GM19035 (cell line): ENCODE data around the gene SLC25A45.

Experiments used
- ATAC-seq: cut with Tn5 transposase; IDR thresholded peaks from one replicate; pipeline ENCODE4 v1.9.1; 2021; ENCODE audit not compliant: unreplicated experiment

SLC25A45 gene

DNA sequence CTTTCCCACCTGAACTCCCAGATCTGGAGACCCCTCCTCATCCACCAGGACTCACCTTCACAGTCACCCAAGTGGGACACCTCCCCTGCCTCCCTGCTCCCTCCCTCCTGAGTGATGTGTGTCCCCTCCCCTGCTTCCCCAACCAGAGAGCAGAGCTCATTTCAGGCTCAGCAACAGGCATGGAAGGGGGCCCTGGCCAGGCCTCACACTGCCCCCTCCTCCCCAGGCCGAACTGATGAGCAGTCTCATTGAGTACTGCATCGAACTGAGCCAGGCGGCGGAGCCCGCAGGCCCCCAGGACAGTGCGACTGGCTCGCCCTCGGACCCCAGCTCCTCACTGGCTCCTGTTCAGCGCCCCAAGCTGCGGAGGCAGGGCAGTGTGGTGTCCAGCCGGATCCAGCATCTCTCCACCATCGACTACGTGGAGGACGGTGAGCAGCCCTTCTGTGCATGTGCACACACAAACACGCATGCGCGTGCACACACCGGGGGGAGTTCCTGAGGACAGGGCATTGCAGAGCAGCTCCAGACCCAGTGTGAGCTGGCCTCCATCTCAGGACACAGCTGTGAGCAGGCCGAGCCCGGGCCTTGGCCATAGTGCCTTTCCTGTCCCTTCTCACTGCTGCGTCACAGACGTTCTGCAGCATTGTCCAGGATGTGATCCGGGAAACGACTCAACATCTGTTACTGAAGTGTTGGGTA lies 22.3 kb upstream of the SLC25A45 start:
- ATAC-seq: no peak

DNA sequence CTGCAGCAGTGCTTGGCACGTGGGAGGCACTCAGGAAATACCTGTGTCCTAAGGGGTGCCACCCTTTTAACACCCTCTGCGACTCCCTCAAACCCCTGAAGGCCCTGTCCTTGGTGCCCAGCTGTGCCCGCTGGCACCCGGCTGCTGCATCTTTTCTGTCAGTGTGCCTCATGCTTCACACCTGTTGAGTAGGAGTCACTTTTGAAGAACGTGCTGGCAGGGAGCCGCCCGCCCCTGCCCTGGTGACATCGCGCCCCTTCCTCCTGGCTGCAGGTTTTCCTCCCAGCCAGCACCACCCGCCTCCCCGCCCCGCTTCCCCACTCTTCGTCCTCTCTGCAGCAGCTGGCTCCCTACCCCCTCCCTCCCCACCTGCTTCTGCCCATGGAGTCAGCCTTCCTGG lies 21.8 kb upstream of the SLC25A45 start:
- ATAC-seq: no peak

- ATAC-seq: no peak
Measured at GRCh38 chr11:65403607-65404121, 21.2 kb upstream of the SLC25A45 start.

GRCh38 chr11:65402790-65403189 lies 20.3 kb upstream of the SLC25A45 start:
- ATAC-seq: no peak

GRCh38 chr11:65401803-65402248 lies 19.4 kb upstream of the SLC25A45 start:
- ATAC-seq: no peak

DNA sequence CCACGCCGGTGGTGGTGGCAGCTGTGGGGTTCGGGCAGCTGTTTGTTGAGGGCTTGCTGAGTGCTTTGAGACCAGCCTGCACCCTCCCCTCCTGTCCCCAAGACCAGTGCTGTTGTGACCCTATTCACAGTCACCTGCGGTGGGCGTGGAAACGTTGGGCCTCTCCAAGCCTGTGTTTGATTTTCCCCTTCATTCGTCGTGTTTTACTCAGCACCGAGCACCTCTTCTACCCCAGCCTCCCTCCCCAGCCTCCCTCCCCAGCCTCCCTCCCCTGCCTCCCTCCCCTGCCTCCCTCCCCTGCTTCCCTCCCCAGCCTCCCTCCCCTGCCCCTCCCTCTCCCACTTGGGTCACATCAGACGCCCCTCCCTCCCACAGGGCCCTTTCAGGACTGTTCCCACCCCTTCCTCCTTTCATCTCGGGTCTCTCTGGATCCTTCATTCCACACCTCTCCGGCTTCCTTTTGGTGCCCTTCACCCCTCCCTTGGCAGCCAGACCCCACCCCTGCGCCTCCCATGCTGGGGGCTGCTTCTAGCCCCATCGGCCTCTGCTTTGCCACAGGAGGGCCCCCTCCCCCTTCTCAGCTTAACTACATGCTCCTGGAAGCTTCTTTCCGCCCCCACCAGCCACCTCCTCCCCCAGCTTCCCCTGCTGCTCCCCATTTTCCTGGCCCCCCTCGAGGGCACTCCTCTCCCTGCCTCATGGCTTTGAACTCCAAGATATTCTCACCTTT lies 18.8 kb upstream of the SLC25A45 start:
- no peak for ATAC-seq

- ATAC-seq: no peak
Measured at GRCh38 chr11:65400307-65401072, 18.0 kb upstream of the SLC25A45 start.

DNA sequence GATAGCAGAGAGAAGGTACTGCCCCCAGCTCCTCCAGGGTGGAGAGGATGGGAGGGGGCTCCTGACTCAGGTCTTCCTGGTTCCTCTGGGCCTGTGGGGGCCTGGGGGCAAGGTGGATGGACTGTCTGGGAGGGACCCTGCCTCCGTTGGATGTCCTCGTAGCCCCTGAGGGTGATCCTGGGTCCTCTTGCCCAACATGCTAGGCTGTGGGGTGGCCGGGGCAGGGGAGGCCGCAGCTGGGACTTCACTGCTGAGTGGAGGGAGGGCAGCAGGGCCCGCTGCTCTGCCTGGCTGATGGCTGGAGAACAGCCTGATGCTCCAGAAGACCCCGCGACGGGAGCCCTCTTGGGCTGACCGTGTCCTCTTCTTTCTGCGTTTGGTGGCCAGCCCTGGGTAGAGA lies 17.4 kb upstream of the SLC25A45 start:
- no peak for ATAC-seq

DNA sequence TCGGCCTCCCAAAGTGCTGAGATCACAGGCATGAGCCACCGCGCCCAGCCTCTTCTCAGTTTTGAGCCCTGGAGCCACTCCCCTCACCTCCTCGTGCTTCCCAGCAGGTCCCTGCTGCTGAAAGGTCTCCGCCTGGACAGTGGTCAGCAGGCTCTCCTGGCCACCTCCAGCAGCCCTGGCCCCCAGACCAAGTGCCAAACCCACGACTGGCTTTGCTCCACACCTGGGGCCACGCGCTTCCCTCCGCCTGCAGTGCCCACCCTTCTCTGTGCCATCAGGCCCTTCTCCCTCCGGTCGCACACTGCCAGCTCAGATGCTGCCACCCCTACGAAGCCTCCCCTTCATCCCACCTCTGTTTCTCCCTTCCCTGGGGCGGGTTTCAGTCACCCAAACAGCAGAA lies 16.8 kb upstream of the SLC25A45 start:
- no peak for ATAC-seq

GRCh38 chr11:65398362-65398910 lies 16.0 kb upstream of the SLC25A45 start:
- no peak for ATAC-seq

- no peak for ATAC-seq
Measured at GRCh38 chr11:65396769-65397745, 14.6 kb upstream of the SLC25A45 start.

DNA sequence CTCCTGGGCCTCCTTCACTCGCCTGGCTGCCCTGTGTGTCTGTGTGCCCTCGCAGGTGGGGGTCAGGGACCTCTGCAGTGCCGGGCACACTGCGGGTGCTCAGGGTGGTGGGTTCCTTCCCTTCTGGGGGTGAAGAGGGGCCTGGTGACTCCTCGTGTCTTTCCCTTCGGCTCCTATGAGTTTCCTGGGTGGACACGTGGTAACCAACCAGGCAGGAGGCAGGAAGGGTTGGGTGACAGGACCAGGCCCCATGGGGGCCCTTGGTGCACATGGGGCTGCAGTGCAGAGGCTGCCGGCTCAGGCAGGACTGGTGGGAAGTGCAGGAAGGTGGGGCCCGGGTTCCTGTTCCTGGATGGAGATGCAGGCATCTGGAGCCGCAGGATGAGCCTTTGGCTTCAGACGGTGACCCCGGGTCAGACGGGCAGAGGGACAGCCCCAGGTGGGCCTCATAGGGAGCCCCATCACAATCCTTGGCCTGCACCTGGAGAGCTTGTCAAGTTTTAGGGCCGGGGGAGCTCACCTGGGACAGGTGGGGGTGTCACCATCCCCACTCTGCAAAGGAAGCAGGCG lies 13.6 kb upstream of the SLC25A45 start:
- no peak for ATAC-seq

- no peak for ATAC-seq
Measured at GRCh38 chr11:65394125-65394536, 11.7 kb upstream of the SLC25A45 start.

DNA sequence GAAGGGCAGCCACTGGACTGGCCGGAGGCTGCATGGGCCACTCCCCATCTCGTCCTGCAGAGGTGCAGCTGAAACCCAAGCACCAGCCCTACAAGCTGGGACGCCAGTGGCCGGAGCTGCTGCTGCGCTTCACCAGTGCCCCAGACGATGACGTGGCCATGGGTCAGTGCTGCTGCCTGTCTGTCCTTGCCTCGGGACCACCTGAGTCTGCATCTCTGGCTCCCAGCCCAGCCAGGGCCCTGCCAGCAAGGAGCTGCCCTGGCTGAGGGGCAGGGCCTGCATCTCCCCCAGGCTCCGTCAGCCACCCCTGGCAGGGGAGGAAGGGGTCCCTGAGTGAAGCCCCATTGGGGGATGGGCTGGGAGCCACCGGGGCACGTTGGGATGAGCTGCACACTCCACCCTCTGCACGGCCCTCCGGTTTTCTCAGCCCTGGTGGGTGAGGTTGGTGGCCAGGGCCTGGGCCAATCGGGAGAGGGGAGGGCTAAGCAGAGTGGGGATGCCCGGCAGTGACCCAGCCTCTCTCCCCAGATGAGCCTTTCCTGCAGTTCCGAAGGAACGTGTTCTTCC lies 11.2 kb upstream of the SLC25A45 start:
- ATAC-seq: no peak

- ATAC-seq: no peak
Measured at GRCh38 chr11:65392899-65393298, 10.5 kb upstream of the SLC25A45 start.

- ATAC-seq: no peak
Measured at GRCh38 chr11:65392186-65392829, 9.9 kb upstream of the SLC25A45 start.

DNA sequence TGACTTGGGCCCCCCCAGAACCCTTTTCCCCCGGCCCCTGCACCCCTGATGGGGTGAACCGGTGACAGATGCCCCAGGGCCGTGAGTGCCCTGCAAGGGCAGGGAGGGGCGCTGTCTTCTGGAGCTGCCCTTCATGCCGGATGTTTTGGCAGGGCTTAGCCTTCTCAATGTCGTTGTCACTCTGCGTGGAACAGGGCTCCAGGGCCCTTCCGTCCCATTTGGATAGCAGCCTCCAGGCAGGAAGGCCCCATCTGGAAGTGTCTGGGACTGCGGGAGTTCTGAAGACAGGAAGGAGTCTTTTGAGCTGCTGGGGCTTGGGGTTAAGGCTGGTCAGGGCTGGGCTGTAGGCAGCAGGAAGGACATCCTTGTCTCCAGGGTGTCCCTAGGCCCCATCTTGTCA lies 8.6 kb upstream of the SLC25A45 start:
- ATAC-seq: no peak

- ATAC-seq: no peak
Measured at GRCh38 chr11:65390099-65390941, 7.9 kb upstream of the SLC25A45 start.
